Islet precursor cell (in vitro differentiated cells): ENCODE data around the gene VWA7.
"Not testable (repeated sequence)": the region's sequence is repeated elsewhere in the genome, so short reads cannot be mapped to it uniquely, and the experiment has no call there.

ENCODE experiments used
- DNase-seq: peaks from one replicate; pipeline ENCODE4 v3.0.0-alpha.2; 2018

VWA7 gene, protein sequence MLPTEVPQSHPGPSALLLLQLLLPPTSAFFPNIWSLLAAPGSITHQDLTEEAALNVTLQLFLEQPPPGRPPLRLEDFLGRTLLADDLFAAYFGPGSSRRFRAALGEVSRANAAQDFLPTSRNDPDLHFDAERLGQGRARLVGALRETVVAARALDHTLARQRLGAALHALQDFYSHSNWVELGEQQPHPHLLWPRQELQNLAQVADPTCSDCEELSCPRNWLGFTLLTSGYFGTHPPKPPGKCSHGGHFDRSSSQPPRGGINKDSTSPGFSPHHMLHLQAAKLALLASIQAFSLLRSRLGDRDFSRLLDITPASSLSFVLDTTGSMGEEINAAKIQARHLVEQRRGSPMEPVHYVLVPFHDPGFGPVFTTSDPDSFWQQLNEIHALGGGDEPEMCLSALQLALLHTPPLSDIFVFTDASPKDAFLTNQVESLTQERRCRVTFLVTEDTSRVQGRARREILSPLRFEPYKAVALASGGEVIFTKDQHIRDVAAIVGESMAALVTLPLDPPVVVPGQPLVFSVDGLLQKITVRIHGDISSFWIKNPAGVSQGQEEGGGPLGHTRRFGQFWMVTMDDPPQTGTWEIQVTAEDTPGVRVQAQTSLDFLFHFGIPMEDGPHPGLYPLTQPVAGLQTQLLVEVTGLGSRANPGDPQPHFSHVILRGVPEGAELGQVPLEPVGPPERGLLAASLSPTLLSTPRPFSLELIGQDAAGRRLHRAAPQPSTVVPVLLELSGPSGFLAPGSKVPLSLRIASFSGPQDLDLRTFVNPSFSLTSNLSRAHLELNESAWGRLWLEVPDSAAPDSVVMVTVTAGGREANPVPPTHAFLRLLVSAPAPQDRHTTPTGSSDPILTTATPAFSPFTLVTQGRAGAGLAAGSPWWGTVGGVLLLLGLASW

DNA sequence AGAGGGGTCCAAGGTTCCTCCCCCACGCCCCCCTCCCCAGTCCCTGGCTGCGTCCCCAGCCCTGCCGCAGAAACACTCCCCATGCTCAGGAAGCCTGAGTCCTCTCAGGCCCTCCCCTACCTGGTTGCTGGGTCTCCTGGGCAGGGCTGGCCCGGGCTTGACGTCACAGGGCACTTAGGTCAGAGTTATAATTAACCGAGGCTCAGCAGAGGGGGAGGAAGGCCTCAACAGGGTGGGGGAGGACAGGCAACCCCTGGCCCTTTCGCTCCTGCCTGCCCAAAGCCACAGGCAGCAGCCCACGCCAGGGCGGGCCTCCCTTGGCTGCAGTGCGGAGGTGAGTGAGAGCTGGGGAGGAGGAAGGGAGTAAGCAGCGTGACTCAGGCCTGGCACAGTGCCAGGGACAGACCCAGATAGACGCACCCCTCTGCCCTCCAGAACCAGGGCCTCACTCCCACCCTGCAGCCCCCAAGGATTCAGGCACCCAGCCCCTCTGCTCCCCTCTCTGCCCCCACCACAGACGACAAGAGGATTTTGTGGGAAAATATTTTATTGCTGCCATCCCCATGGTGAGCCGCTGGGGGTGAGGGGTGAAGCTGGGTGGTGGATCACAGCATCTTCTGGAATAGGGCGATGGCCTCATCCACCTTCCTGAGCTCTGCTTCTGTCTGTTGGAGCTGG lies at the start of gene VWA7:
Gene VWA7 (minus strand): TSS at position 340 of the 678 bp plus-strand sequence. CDS start 549 bp downstream, outside the sequence.
- no peak for DNase-seq

DNA sequence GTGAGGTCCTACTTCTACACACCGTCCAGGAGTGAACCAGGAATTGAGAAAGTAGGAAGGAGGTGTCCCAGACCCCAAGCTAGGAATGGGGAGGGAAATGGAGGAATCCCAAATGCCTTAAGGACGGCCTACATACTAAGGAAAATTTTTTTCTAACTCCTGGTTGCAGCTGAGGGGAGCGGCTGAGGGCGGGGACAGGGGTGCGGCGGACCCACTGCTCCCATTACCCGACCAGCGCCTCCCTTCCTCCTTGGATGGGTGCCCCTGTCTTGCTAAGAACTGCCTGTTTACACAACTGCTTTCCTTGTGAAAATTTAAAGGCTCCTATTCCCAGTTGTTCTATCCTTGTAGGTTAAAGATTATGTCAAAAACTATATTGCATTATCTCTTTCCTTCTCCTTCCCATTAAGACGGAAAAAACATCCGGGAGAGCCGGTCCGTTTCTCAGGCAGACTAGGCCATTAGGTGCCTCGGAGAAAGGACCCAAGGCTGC lies 49.7 kb upstream of the VWA7 start:
- no peak for DNase-seq

DNA sequence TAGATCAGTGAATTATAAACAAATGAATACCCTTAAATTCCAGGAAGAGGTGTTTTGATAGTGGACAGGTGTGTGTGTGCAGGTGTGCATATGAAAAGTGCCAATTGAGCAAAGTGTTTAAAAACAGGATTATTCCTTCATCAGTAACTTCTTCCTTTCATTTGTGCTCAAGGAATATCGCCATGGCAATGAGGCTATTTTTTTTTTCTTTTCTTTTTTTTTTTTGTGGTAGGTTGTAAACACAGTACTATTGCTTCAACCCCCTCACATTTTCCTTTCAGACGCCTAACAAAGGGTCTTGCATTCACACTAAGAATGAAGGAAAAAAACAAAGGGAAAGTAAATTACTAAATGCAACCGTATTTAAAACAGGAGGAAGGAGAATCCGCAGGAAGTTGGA lies 48.4 kb upstream of the VWA7 start:
- DNase-seq: no peak

DNA sequence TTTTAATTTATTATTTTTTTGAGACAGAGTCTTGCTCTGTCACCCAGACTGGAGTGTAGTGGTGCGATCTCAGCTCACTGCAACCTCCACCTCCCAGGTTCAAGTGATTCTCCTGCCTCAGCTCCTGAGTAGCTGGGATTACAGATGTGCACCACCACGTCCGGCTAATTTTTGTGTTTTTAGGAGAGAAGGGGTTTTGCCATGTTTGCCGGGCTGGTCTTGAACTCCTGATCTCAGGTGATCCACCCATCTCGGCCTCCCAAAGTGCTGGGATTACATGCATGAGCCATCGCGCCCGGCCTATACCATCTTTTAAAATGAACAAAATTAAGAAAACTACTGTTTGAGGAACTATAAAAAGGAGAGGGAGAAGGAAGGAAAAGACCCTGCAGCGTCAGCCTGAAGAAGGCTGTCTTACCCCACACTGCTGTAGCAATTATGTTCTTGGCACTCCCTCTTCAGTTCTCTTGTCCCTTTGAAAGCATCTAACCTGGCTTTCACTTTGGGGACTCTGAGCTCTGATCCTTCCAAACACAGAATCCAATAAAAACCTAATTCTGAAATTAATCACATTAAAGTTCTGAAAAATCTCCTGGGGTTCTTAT lies 46.6 kb upstream of the VWA7 start:
- not testable (repeated sequence) for DNase-seq

DNA sequence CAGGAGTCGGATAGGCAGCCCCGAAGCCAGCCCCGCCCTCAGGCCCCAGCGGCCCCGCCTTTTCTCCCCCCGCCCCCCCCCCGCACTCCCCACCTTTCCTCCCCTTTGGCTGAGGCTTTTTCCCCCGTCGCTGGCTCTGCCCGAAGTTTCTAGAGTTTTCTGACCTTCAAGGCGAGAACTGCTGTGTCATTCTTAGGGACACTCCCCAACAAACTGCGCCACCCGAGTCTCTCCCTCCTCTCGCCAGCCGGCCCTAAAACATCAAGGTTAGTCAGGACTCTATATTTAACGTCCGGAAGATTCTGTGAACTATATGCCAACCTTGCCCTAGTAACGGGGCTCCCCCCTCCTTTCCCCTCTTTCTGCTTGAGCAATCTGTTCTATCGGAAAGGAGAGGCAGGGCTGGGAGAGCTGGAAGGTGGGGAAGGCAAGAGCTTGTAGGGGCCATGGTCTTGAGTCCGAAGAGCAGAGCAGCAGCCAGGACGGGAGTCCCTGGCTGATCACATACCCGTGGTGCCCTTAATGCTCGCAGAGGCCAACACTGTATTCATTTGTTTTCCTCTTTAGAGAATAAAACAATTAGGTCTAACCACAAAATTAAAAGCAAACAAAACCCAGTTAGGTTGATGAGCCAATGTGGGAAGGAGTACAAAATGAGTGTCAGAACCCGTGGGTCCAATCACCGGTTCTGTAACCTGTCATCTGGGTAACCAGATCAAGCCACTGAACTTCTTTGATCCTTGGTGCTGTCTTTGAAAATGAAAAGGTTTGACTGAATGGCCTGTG lies 45.1 kb upstream of the VWA7 start:
- peak; percentile 89 for DNase-seq

DNA sequence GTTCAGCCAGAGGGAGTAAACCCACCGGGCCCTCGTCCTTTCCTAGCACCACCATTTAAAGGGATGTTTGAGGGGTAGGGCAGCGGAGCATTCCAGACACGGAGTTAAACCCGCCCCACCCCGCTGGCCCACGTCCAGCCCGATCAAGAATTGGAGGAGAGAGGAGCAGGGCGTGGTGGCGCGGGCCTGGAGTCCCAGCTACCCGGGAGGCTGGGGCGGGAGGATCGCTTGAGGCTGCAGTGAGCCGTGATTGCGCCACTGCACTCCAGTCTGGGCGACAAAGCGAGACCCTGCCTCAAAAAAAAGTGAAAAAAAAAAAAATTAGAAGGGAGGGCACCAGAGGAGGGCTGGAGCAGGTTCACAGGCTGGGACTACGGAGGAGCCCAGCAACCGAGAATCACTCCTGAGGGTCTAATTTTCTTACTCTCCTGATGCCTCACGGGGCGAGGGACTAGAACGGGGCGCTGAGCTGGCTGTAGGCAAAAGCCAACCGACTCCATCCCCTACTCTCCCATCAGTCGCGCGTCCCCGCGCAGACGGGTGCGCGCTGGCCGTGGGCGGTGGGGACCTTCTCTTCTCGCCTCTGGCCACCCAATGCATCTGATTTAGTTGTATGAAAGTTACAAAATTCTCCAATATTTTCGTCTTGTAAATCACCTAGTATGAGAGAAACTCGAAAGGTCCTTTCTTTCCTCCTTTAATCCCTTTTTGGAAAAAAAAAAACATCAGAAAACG lies 44.3 kb upstream of the VWA7 start:
- peak; percentile 78 for DNase-seq

DNA sequence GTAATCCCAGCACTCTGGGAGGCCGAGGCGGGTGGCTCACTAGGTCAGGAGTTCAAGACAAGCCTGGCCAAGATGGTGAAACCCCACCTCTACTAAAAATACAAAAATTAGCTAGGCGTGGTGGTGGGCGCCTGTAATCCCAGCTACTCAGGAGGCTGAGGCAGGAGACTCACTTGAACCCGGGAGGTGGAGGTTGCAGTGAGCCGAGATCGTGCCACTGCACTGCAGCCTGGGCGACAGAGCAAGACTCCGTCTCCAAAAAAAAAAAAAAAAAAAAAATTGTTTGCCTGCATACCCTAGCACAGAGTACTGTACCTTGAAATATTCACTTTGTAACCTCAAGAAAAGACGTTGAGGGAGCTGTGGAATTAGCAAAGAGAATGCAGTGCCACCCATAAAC lies 43.3 kb upstream of the VWA7 start:
- DNase-seq: not testable (repeated sequence)

DNA sequence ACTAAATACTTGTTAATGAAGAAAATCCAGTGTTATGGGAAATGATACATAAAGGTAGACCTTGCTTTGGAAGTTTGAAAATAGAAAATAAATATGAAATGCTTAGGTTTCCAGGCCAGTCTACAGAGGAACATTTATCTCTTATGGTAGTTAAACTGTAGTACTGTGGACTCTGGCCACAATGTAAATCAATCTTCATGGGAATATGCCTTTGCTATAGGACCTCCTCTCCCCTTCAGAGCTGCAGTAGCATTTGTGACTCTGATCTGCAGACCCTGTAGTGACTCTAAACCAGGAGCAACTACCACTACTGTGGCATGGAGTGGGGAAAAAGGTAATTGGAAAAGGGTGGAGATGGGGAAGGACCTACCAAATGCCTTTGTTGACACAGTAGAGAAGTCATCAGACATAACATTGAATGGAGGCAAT lies 42.8 kb upstream of the VWA7 start:
- DNase-seq: no peak

DNA sequence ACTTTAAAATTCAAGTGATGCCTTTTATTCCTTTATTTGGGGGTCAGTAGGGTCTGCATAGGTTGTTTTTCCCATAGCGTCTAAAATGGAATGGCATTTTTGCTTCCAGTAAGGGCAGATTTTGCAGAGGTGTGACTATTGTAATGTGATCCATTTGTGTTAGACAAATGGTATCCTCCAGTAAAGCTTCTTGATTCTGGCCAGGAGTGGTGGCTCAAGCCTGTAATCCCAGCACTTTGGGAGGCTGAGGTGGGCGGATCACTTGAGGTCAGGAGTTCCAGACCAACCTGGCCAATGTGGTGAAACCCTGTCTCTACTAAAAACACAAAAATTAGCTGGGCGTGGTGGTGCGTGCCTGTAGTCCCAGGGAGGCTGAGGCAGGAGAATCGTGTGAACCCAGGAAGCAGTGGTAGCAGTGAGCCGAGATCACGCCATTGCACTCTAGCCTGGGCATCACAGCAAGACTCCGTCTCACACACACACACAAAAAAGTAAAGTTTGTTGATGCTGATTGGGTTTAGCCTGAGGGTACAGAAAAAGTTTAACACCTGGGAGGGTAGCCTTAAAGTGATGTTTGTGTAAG lies 40.9 kb upstream of the VWA7 start:
- DNase-seq: not testable (repeated sequence)

DNA sequence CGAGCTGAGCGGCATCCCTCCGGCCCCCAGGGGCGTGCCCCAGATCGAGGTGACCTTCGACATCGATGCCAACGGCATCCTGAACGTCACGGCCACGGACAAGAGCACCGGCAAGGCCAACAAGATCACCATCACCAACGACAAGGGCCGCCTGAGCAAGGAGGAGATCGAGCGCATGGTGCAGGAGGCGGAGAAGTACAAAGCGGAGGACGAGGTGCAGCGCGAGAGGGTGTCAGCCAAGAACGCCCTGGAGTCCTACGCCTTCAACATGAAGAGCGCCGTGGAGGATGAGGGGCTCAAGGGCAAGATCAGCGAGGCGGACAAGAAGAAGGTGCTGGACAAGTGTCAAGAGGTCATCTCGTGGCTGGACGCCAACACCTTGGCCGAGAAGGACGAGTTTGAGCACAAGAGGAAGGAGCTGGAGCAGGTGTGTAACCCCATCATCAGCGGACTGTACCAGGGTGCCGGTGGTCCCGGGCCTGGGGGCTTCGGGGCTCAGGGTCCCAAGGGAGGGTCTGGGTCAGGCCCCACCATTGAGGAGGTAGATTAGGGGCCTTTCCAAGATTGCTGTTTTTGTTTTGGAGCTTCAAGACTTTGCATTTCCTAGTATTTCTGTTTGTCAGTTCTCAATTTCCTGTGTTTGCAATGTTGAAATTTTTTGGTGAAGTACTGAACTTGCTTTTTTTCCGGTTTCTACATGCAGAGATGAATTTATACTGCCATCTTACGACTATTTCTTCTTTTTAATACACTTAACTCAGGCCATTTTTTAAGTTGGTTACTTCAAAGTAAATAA lies 40.2 kb upstream of the VWA7 start:
- DNase-seq: not testable (repeated sequence)

DNA sequence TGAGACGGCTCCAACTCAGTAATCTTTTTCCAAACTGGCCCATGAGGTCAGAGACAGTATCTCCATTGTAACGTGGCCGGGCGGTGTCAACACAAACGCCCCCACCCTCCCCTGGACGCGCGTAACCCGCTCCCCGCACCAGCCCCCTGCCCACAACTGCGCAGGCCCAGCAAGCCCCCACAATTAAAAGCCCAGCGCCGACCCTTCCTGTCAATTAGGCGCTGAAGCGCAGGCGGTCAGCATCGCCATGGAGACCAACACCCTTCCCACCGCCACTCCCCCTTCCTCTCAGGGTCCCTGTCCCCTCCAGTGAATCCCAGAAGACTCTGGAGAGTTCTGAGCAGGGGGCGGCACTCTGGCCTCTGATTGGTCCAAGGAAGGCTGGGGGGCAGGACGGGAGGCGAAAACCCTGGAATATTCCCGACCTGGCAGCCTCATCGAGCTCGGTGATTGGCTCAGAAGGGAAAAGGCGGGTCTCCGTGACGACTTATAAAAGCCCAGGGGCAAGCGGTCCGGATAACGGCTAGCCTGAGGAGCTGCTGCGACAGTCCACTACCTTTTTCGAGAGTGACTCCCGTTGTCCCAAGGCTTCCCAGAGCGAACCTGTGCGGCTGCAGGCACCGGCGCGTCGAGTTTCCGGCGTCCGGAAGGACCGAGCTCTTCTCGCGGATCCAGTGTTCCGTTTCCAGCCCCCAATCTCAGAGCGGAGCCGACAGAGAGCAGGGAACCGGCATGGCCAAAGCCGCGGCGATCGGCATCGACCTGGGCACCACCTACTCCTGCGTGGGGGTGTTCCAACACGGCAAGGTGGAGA lies 38.1 kb upstream of the VWA7 start, which contains the start of the genes HSPA1A and HSPA1L:
Gene HSPA1A (plus strand): TSS at position 519 of the 814 bp plus-strand sequence. CDS start 214 bp downstream, at position 733.
Gene HSPA1L (minus strand): TSS at position 259 of the 814 bp plus-strand sequence. CDS start 3,311 bp downstream, outside the sequence.
- peak; percentile 100 for DNase-seq

DNA sequence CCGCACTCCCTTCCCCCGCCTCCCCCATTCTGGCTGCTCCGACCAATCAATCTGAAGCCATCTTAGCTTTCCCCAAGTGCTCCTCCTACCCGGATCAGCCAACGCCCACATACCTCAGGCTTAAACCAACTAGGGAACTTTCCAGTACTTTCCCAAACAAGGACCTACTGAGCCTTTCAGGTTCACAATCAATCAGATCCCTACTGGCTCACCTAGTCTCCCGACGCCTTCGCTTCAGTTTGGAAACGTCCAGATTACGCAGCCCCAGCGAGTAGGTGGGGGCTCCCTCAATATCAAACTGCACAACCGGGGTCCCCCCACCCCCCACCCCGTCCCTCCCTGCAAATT lies 37.5 kb upstream of the VWA7 start:
- peak; percentile 98 for DNase-seq

DNA sequence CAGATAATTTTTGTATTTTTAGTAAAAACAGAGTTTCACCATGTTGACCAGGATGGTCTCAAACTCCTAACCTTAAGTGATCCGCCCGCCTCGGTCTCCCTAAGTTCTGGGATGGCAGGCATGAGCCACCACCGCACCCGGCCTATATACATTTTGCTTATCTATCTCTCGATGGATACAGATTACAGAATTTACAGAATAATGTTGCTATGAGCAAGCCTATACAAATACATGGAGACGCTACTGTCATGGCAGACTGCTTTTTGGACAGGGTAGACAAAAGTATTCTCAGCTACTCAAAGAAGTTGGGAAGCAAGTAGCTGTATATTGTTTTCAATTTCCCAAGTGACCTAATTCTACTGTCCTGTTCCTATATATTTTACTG lies 36.3 kb upstream of the VWA7 start:
- no peak for DNase-seq

DNA sequence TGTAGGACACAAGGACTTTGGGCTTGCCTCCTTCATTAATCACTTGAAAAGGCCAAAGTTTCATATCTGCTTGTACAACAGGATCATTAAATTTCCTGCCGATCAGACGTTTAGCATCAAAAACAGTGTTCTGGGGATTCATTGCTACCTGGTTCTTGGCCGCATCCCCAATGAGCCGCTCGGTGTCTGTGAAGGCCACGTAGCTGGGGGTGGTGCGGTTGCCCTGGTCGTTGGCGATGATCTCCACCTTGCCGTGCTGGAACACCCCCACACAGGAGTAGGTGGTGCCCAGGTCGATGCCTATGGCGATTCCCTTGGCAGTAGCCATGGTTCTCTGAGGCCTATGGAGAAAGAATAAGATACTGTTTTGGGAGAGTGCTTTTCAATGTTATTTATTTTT lies 34.5 kb upstream of the VWA7 start:
- no peak for DNase-seq

DNA sequence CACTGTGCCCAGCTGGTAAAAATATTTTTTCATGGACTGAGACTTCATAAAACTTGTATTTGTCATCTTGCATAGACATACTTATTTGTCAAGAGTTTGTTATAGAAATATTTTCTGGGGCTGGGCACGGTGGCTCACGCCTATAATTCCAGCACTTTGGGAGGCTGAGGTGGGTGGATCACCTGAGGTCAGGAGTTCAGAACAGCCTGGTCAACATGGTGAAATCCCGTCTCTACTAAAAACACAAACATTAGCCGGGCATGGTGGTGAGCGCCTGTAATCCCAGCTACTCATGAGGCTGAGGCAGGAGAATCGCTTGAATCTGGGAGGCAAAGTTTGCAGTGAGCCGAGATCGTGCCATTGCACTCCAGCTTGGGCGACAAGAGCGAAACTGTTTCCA lies 31.5 kb upstream of the VWA7 start:
- not testable (repeated sequence) for DNase-seq

DNA sequence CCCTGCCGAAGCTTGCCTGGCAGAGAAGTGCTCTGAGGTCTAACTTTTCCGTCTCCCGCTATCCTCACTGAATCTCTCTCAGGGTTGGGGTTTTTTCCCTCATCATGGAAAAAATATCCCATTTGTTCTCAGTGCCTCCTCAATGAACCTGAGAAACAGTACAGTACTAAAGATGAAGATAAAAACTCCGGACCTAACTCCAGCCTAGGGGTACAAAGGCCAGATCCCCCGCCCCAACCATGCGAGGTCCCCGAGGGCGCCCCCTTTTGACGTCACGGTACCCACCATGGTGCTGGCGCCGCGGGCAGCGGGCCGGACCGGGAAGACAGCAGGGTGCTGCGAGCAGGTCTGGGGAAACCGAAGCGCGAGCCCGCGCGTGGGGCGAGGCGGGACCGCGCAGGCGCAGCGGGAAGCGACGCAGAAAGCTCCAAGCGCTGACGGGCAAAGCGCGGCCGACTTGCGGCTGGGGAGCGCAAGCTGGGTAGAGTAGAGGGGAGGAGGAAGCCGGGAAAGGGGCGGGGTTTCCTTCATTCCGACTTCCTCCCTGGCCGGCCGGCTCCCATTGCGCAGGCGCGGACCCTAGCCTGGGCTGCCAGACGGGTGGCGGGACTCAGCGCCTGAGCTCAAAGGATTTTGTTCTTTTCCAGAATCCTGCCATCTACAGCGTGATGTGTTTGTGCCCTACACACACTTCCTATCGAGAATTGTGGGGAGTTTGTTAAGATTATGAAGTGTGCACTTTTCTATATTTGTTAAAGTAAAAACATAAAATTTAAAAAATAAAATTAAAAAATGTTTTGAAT lies 29.5 kb upstream of the VWA7 start, which contains the start of gene LSM2:
Gene LSM2 (minus strand): TSS at position 497 of the 803 bp plus-strand sequence. CDS start 209 bp downstream, at position 288.
- DNase-seq: peak; percentile 99

DNA sequence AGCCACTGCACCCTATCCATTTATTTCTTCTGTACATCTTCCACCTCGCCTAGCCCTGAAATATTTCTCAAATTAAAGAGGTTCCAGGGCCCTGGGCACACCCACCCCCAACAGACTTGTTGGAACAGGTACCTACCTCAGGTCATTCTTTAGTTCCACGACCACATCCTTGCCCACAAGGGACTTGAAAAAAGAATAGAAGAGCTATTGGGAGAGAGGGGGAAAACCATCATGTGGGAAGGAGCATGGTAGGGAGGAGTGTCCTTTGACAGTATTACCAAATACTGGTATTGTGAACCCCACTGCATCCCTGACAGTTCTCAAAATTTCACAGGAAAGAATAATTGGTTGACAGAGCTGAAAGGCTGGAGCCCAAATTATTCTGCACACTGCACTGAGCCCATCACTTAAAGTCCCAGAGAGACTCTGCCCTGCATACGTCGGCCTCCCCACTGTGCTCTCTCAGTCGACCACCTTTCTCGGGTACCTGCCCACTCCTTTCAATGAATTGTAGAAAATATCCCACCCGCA lies 28.9 kb upstream of the VWA7 start:
- no peak for DNase-seq
